GM19025 (cell line): ENCODE measurements around the gene MNAT1.
"Not testable (repeated sequence)": the region's sequence is repeated elsewhere in the genome, so short reads cannot be mapped to it uniquely, and the experiment has no call there.

Experiments
- ATAC-seq: cut with Tn5 transposase; IDR thresholded peaks from one replicate; pipeline ENCODE4 v1.9.1; 2021; ENCODE audit warnings: mild to moderate bottlenecking, low read depth, moderate library complexity; ENCODE audit not compliant: unreplicated experiment

The MNAT1 gene

DNA sequence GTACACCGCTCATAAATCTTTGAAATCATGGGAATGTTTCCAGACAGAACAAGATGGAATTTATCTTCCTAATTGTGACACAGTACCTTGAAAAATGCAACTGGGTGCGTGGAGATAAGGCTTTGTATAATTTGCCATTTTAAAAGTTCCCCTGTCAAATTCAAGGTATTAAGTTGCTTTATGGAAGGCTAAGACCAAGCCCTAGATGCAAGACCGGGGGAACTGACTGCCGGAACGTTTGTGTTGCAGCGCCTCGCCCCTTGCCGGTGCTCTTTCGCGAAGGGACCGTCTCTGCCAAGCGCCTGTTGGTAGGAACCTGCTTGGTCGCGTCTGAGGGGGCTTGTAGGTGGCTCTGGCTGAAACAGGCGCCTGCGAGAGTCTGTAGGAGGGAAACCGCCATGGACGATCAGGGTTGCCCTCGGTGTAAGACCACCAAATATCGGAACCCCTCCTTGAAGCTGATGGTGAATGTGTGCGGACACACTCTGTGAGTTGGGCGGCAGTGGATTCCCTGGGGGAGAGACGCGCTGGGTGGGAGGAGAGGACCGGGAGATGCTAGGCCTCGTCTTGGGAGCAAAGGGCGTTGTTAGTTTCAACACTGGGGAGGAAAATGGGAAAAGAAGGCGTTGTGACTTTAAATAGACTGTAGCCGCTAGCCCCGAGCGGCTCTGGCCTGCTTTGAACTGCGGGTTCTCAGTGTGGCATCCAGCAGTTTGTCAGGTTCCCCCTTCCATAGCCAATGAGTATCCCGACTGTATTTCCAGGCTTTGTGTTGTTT is at the start of gene MNAT1:
TSS of gene MNAT1 (plus strand) at position 297 of the 778 bp plus-strand sequence. CDS start at position 399, 102 bp downstream.
- ATAC-seq: peak; percentile 90

DNA sequence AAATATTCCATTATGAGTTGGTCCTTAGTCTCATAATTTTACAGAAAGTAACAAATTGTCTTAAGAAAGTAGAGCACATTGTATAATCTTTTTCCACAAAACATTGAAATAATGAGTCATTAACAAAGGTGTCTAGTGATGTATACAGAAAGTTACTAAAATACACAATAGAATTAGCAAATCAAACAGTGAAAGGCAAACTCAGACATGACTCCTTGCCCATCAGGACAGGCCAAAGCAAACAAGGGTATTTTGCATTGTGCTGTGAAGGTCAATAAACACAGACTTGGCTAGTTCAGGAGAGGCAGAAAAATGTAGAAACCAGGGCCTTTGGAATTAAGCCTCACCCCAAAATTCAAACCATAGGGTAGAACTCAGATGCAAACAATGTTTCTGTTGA is 47.7 kb upstream of the MNAT1 start:
- ATAC-seq: no peak

DNA sequence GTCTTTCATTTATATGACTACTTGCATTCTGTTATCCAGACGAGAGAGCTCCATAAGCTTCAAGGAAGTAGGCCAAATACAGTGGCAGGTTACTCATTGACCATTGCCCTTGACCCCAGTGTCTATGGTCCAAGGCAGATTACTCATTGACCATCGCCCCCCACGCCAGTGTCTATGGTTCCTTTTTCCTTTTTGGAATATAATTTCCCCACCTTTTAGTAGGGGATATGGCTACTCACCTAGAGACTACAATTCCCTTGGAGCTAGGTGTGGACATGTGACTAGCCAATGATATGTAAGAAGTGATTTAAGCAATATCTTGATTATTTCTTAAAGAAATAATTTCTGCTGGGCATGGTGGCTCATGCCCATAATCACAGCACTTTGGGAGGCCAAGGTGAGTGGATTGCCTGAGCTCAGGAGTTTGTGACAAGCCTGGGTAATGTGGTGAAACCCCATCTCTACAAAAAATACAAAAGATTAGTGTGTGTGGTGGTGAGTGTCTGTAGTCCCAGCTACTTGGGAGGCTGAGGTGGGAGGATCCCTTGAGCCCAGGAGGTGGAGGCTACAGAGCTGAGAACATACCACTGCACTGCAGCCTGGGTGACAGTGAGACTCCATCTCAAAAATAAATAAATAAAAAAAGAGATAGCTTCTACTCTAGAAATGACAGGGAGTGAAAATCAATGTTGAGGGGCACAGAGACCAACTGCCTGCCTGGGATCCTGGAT is 43.0 kb upstream of the MNAT1 start:
- ATAC-seq: no peak

- ATAC-seq: no peak
Observed at GRCh38 chr14:60695327-60695726, 39.2 kb upstream of the MNAT1 start.

DNA sequence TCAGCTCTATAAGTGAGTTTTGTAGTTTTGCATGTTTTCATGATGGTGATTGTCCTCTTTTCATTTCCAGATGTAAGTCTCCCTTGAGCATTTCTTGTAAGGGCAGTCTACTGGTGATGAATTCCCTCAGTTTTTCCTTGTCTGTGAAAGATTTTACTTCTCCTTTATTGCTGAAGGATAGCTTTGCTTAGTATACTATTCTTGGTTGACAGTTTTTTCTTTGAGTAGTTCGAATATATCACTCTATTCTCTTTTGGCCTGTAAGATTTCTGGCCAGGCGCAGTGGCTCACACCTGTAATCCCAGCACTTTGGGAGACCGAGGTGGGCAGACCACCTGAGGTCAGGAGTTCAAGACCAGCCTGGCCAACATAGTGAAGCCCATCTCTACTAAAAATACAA is 34.0 kb upstream of the MNAT1 start:
- no peak for ATAC-seq

DNA sequence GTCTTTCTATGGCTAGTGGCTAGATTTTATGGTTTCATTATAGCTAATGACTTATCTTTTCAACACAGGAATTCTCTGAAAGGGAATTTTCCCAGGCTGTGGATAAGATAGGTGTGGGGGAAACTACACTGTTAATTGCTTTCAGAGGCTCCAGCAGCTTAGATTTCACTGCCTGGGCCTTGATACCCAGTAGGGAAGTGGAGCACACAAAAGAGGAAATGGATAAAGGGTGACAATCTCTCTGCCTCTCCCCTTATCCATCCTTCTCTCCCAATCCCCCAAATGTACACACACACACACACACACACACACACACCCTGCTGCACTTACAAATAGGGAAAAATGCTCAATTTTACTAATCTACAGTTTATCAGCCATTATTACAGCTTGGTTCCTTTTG is 29.5 kb upstream of the MNAT1 start:
- ATAC-seq: no peak

GRCh38 chr14:60707858-60708257 is 26.7 kb upstream of the MNAT1 start:
- ATAC-seq: no peak

- ATAC-seq: no peak
Observed at GRCh38 chr14:60710494-60710893, 24.1 kb upstream of the MNAT1 start.

DNA sequence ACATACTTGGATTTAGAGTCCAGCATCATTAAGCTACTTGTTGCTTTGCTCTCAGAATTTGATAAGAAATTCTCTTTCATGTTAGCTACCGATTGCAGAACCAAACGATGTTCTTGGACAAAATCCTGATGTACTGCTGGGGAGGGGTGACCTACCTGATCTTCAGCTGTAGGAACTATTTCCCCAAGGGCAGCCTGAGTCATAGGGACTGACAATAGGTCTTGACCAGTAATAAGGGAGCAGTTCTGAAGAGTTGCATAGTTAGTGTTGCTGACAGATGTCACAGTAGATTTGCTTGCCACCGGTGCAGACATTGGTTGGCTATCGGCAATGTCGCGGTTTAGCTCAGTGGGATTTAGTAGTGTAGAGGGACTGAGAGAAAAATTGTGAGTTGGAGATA is 21.0 kb upstream of the MNAT1 start:
- no peak for ATAC-seq

DNA sequence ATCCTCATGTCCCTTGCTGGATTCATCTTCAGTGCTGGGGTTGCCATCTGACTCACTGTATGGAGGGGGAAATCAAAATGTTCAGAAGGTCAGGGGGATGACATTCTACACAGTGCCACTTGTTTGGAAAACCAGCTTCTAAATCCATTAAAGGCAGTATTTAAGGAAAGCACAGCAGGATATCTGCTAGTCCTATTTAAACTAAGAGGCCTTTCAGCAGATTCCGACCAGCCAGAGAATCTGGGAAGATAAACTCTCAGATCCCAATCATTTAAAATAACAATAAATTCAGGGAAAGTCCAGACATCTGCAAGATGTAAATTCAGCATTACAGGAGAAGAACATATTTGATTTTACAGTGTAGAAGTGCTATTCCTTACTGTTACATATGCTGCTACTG is 14.2 kb upstream of the MNAT1 start:
- ATAC-seq: no peak

DNA sequence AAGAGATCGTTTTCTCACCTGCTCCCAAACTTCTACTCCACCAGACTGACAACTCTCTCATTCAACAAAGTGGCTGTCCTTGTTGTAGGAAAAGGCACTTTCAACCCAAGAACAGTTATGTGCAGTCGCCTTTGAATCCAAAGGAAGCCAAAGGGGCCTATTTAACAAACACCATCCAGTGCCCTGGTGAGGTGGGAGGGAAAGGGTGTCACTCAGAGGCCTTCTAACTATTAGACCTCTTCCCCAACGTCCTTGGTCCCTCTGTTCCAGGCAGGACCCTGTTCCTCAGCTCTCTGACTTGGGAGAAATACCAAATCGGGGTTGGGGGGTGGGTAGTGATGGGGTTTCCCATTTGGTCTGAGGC is 13.6 kb upstream of the MNAT1 start:
- no peak for ATAC-seq

- ATAC-seq: no peak
Observed at GRCh38 chr14:60721326-60722106, 13.0 kb upstream of the MNAT1 start.

GRCh38 chr14:60722107-60722356 is 12.5 kb upstream of the MNAT1 start:
- ATAC-seq: no peak

DNA sequence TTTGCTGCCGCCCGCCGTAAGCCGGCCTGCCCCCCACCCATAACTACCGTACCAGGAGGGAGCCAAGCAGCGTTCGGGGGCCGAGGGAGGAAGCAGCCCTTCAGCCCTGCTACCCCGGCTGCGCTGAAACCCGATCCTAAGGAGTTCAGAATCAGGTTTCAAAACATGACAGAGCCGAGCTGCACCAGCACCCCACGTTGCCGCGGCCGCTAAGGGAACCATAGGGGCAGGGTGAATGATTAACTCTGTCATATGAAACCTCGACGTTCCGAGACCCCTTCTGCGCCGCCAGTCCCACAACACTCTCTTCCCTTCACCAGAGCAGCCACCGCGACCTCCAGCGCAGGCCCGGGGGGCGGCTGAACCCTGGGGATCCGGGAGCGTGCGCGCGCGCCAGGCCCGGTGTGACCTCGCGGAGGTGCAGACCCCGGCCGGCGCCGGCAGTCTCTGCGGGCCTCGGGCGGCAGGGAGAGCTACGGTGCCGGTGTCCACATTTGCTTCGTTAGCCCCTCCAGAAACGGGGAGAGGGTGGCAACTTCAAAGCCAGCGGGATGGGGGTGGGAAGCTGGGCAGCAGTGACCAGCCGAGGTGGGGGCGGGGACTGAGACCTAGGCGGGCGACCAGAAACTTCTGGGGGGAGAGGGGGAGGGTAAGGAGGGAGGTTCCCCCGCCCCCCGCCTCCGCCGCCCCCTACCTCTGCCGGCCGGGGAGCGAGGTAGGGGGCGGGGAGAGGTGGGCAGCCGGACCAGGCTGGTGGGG is 12.0 kb upstream of the MNAT1 start:
- no peak for ATAC-seq

DNA sequence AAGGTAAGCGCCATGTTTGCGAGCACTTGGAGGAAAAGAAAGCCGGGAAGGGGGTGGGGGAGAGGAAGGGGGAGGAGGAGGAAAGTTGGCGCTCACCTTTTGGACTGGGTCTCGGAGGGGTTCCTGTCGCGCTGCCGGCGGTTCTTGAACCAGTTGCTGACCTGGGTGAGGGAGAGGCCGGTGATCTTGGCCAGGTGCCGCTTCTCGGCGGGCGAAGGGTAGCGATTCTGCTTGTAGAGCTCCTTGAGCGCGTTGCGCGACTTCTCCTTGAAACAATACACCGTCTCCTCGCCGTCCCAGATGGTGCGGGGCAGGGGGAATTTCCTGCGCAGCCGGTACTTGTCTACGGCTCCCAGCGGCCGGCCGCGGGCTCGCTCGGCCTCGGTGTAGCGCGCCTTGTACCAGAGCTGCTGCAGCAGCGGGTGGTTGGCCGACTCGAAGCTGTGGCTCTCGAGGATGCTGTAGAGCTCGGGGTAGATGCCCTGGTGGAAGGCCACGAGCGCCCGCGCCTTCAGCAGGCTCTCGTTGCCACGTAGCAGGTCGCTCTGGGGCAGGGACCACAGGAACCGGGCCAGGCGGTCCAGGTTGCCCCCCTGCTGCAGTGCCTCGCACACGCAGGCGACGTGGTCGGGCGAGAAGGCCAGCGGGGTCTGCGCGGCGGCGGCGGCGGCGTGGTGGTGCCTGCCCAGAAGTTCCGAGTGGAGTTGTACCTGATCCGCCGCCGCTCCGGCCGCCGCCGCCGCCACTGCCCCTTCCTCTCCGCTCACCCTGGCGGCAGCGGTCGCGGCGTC is 11.2 kb upstream of the MNAT1 start:
- peak; percentile 45 for ATAC-seq

DNA sequence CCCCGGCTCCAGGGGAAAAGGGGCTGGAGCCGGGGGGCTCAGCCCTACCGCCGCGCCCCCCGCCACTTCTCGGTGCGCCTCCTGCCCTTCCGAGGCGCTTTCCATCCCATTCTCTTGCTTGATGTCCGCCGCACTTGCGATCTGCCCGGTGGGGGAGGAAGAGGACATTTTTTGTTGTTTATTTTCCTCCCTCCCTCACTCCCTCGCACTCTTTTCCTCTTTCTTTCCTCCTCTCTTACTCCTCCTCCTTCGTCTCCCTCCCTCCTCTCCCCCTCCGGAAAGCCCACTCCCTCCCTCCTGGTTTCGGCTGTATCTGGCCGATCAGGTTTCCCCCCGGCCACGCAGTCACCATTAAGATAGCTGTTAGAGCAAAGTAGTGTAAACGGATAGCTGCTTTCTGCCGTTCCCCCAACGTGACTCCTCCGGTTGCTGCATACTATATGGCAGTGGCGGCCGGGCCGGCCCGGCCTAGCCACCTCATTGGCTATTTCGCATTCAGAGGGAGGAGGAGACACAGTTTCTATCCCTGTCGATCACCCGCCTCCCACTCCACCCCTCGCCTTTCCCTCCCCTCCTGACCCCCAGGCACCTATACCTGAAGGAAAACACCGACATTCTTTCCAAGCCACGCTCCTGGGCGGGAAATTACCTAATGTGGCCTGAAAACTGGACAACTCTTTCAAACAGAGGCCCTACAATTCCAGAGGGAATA is 10.5 kb upstream of the MNAT1 start, which contains the start of gene SIX4:
TSS of gene SIX4 (minus strand) at position 445 of the 712 bp plus-strand sequence. CDS start at position 168, 277 bp downstream.
- peak; percentile 53 for ATAC-seq

GRCh38 chr14:60731291-60731690 is 3.3 kb upstream of the MNAT1 start:
- ATAC-seq: not testable (repeated sequence)

DNA sequence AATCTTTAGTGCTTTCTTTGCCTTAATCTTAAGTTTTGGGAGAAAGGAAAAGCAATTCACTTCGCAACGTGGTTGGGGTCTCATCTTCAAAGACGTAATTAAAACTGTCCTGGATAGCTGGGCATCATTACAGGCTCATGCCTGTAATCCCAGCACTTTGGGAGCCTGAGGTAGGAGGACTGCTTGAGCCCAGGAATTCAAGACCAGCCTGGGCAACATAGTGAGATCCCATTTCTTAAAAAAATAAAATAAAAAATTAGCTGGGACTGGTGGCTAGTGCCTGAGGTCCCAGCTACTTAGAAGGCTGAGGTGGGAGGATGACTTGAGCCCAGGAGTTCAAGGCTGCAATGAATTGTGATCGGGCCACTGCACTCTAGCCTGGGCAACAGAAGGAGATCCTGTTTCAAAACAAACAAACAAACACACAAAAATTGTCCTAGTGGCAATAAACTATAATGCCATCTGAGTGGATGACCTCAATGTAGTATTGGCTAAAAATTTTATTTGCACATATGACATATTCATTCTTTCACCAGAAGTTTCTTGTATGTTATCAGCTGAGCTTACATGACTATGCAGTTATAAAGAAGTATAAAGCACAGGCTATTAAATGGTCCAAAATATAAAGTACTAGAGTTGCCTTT is 1.6 kb upstream of the MNAT1 start:
- no peak for ATAC-seq

DNA sequence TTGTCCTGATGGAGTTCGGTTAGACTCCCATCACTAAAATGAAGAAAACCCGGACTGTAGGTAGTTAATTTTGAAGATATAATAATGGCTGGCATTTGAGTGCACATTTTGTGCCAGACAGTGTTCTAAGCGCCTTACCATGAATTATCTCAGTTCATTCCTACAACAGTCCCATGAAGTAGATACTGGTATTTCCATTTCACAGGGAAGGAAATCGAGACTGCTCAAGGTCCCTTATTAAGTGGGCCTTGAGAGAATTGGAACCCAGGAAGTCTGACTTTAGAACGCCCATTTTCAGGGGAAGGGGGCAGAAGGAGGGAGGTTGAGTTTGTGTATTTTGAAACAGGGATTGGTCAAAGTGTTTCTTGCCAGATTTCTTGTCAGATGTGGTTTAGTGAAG is 855 bp downstream of the MNAT1 start:
- no peak for ATAC-seq
